ENCODE measurements around the gene WNK2.

The WNK2 gene

GRCh38 chr9:93228030-93228429, 44.1 kb downstream of the WNK2 start:
- no peak for FAIRE-seq
- no peak for DNase-seq (ENCODE audit: insufficient read length, low spot score)
- no peak for TF ChIP-seq CTCF (IDR thresholded peaks at IDR 0.05; ENCODE audit: insufficient read depth, missing control alignments)

GRCh38 chr9:93228453-93228852, 44.5 kb downstream of the WNK2 start:
- FAIRE-seq (no peak), DNase-seq (ENCODE audit: insufficient read length, low spot score) (no peak)
- no peak for TF ChIP-seq CTCF (IDR thresholded peaks at IDR 0.05; ENCODE audit: insufficient read depth, missing control alignments)

- no peak for FAIRE-seq
- no peak for TF ChIP-seq CTCF (IDR thresholded peaks at IDR 0.05; ENCODE audit: insufficient read depth, missing control alignments)
Measured at GRCh38 chr9:93229636-93230035, 45.7 kb downstream of the WNK2 start.

GRCh38 chr9:93230185-93230584, 46.2 kb downstream of the WNK2 start:
- TF ChIP-seq CTCF (IDR thresholded peaks at IDR 0.05; ENCODE audit: insufficient read depth, missing control alignments) = no peak
- DNase-seq (ENCODE audit: insufficient read length, low spot score) = no peak
- FAIRE-seq = no peak

More at GRCh38 chr9:93229636-93230035, 45.7 kb downstream of the WNK2 start:
- DNase-seq (ENCODE audit: insufficient read length, low spot score) = no peak

GRCh38 chr9:93230601-93231000, 46.7 kb downstream of the WNK2 start:
- FAIRE-seq = no peak
- no peak for TF ChIP-seq CTCF (IDR thresholded peaks at IDR 0.05; ENCODE audit: insufficient read depth, missing control alignments)
- DNase-seq (ENCODE audit: insufficient read length, low spot score) = no peak

GRCh38 chr9:93231121-93231694, 47.3 kb downstream of the WNK2 start:
- no peak for FAIRE-seq
- no peak for DNase-seq (ENCODE audit: insufficient read length, low spot score)
- no peak for TF ChIP-seq CTCF (IDR thresholded peaks at IDR 0.05; ENCODE audit: insufficient read depth, missing control alignments)

- no peak for TF ChIP-seq CTCF (IDR thresholded peaks at IDR 0.05; ENCODE audit: insufficient read depth, missing control alignments)
- no peak for FAIRE-seq
- DNase-seq (ENCODE audit: insufficient read length, low spot score) = no peak
Measured at GRCh38 chr9:93231716-93232115, 47.8 kb downstream of the WNK2 start.
